GM18517 (cell line): ENCODE results near the gene CERK.
A peak's percentile ranks its signal among the peaks of the same experiment; 100 is the strongest.
"Not testable (repeated sequence)": the region's sequence is repeated elsewhere in the genome, so short reads cannot be mapped to it uniquely, and the experiment has no call there.

Experiments used
- ATAC-seq: cut with Tn5 transposase; IDR thresholded peaks from one replicate; pipeline ENCODE4 v1.9.1; 2021; ENCODE audit warnings: mild to moderate bottlenecking, moderate library complexity; ENCODE audit not compliant: unreplicated experiment

CERK gene

GRCh38 chr22:46737976-46738646, at the start of gene CERK:
CERK (minus strand) TSS chr22:46738252; CDS start chr22:46738148, 104 bp downstream.
- ATAC-seq: no peak

GRCh38 chr22:46783721-46784120, 45.7 kb upstream of the CERK start:
- ATAC-seq: no peak

- ATAC-seq: not testable (repeated sequence)
Measured at GRCh38 chr22:46782200-46782599, 44.1 kb upstream of the CERK start.

GRCh38 chr22:46781291-46781690, 43.2 kb upstream of the CERK start:
- ATAC-seq: no peak

- ATAC-seq: no peak
Measured at GRCh38 chr22:46780453-46780852, 42.4 kb upstream of the CERK start.

- ATAC-seq: no peak
Measured at GRCh38 chr22:46779651-46780050, 41.6 kb upstream of the CERK start.

- no peak for ATAC-seq
Measured at GRCh38 chr22:46779023-46779422, 41.0 kb upstream of the CERK start.

- ATAC-seq: no peak
Measured at GRCh38 chr22:46777609-46777970, 39.5 kb upstream of the CERK start.

- no peak for ATAC-seq
Measured at GRCh38 chr22:46776876-46777608, 39.0 kb upstream of the CERK start.

GRCh38 chr22:46775850-46776826, 38.1 kb upstream of the CERK start:
- no peak for ATAC-seq

GRCh38 chr22:46774980-46775849, 37.2 kb upstream of the CERK start:
- ATAC-seq: no peak

- peak; percentile 27 for ATAC-seq
Measured at GRCh38 chr22:46774253-46774979, 36.4 kb upstream of the CERK start.

GRCh38 chr22:46773076-46773475, 35.0 kb upstream of the CERK start:
- ATAC-seq: no peak

- ATAC-seq: no peak
Measured at GRCh38 chr22:46770726-46771125, 32.7 kb upstream of the CERK start.

- ATAC-seq: no peak
Measured at GRCh38 chr22:46770151-46770641, 32.1 kb upstream of the CERK start.

- no peak for ATAC-seq
Measured at GRCh38 chr22:46769706-46770105, 31.7 kb upstream of the CERK start.

GRCh38 chr22:46769191-46769675, 31.2 kb upstream of the CERK start:
- ATAC-seq: no peak

GRCh38 chr22:46767249-46767985, 29.4 kb upstream of the CERK start:
- ATAC-seq: no peak

- no peak for ATAC-seq
Measured at GRCh38 chr22:46766611-46767010, 28.6 kb upstream of the CERK start.
